GM19328 (cell line): ENCODE results near the gene UBXN10.
"Not testable (repeated sequence)": the region's sequence is repeated elsewhere in the genome, so short reads cannot be mapped to it uniquely, and the experiment has no call there.

Experiments used
- ATAC-seq: cut with Tn5 transposase; IDR thresholded peaks from one replicate; pipeline ENCODE4 v1.9.1; 2021; ENCODE audit warnings: mild to moderate bottlenecking, moderate library complexity; ENCODE audit not compliant: unreplicated experiment

UBXN10 gene

GRCh38 chr1:20199403-20199802, 13.5 kb downstream of the UBXN10 start:
- no peak for ATAC-seq

DNA sequence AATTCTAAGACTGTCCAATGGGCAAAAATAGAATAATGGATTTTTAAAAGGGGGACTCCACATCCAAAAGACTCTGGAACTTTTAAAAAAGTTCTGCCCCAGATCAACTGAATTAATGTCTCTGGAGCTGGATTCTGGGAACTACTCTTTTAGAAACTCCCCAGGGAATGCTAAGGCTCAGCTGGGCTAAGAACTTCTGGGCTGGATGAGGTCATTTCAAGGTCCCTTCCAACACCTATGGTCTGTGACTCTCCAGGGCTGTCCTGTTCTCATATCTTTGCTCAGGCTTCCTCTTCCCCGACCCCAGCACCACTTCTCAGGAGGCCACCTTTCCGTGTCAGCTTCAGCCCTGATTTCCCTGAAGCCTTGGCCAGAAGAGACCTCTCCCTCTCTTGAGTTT, 13.9 kb downstream of the UBXN10 start:
- no peak for ATAC-seq

DNA sequence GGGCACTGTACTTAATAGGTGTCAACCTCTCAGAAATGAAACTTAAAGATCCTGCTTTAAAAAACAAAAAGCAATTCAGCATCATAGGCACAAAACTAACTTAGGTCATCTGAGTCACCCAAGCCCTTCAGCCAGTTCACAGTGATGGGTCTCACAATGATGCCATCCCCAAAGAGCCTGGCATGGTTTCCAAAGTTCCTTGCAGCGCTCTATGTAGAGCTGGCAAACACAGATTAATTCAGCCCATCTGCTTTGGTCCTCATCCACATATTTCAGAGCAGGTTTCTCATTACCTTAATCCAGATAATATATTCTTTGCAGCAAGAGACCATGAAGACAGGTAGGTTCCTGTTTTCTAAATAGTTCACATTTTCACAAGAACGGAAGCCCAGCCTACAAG, 15.1 kb downstream of the UBXN10 start:
- ATAC-seq: no peak

GRCh38 chr1:20202166-20202565, 16.3 kb downstream of the UBXN10 start:
- ATAC-seq: no peak

- ATAC-seq: no peak
Measured at GRCh38 chr1:20207546-20207945, 21.6 kb downstream of the UBXN10 start.

DNA sequence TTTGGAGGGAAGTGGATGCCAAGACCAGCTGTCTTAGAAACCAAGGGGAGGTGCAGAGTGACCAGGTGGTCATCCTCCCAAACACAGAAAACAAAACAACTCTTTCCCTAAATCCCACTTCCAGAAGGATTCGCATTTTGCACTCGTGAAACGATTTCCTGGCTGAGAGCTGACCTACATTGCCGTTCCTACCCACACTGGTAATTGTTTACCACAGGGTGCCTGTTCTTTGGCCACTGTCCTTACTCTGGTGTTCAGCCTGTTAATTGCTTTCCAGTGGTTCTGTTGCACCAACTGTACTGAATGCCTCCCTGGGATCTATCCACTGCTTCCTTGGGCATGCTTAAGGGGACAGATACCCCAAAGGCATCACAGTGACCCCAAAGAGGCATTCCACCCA, 23.6 kb downstream of the UBXN10 start:
- ATAC-seq: no peak

DNA sequence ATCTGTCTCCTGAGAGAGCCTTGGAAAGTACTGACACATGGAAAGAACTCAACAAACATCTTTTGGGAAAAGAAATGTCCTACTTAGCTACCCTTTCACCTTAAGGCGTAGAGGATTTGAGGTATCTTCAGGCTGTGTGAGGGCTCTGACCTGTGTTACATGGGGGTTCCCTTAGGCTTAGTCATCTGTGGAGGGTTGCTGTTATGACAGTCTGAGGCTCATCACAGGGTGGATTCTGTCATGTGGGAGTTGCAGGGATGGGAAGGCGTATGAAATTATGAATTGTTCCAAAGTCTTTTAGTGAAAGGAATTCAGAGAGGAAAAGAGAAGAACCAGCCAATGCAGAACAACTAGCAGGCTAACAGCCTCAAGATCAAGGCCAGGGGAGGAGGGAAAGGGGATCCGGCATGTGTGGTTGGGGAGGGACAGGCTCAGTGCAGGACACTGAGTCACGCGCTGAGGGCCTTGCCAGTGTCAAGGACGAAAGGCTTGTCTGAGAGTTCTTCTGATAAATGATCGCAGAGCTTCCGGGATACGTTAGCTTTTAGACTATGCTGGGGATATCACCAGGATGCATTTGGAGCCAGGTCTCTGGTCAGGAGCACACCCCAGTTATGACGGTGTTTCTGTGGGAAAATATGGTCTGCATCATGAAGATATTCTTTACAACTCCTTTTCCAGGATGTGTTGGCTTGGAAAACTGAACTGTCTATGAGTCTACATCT, 25.0 kb downstream of the UBXN10 start:
- no peak for ATAC-seq

DNA sequence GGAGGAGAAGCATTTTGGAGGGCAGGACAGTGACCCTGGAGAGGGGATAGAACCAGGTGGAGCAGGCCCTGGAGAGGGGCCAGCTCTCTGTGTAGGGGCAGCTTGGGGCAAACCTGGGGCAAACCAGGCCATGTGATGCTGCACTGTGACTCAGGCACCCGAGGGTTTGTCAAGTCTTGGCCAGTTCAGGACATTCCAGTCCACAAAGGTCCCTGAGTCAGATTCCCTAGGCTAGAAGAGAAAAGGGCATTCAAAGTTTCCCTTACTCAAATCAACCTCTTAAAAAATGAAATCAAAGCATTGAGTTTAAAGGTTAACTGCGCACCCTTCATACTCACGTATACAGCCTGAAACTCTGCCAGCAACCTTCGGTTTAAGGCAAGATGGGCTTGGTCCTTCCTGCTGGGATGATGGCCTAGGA, 25.6 kb downstream of the UBXN10 start:
- no peak for ATAC-seq

DNA sequence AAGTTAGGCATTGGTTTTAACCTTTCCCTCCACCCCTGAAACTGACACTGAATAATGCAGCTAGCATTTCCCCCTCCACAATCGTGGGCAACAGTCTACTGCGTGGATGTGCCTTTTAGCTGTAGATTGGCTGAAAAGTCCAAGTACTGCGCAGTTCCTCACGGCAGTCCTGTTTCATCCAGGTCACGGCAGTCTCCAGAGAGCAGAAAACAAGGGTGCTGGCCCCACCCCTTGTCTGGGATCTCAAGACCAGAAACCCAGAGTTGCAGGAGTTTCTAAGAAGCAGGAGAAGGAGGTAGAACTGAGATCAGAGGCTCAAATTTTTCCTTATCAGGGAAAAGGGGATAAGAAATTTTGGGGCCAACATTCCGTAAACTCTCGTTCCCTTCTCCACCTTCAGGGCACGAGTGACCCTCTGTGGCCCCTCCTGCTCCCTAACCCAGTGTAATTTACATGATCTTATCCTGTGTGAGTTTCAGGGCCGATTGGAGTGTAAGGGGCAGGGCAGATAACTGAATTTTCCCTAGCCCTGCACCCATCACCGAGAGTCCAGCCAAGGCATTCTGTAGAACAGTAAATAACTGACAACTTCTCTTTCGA, 26.3 kb downstream of the UBXN10 start:
- no peak for ATAC-seq

DNA sequence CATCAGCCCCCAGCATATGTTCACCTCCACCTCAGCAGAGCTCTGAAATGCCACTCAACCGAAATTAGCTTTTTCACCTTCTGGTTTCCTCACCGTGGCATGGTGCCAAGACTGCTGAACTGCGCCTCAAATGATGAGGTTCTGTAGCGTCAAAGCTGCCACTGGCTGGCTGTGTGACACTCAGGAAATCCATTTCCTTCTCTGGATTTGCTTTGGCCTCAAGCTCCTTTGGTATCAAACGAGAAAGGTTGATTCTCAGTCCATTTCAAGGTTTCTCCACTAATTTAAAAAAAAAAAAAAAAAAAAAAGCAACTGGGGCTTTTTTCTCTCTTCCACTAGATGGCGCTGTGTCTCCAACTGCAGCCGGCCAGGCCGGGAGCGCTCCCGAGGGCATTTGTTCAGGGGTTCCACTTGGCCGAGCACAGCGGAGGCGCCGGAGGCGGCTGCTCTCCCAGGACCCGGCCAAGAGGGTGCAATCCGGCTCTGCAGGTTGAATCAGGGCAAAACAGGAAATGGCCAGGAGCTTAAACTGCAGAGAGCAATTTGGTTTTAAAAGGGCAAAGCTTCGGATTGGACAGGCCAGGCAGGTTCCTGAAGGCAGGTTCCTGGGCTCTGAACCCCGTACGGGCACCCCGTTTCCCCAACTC, 26.9 kb downstream of the UBXN10 start:
- ATAC-seq: no peak

- ATAC-seq: no peak
Measured at GRCh38 chr1:20215716-20216115, 29.8 kb downstream of the UBXN10 start.

GRCh38 chr1:20216574-20216973, 30.7 kb downstream of the UBXN10 start:
- no peak for ATAC-seq

- ATAC-seq: not testable (repeated sequence)
Measured at GRCh38 chr1:20219053-20219452, 33.2 kb downstream of the UBXN10 start.

- ATAC-seq: no peak
Measured at GRCh38 chr1:20220036-20220435, 34.1 kb downstream of the UBXN10 start.

DNA sequence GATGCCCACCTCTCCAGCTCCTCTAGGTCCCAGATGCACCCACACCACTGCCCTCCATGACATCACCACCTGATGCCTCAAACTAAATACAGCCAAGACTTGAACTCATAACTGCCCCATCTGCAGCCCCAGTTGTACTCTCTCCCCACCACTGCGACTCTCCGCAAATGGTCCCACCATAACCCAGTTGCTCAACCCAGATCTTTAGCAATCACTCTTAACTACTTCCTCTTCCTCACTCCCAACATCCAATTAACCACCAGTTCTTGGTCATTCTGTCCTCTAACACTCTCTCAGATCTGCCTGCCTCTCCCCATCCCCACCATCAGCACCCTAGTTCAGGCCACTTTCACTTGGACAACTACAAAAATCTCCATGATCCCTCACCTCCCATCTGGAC, 37.2 kb downstream of the UBXN10 start:
- no peak for ATAC-seq

DNA sequence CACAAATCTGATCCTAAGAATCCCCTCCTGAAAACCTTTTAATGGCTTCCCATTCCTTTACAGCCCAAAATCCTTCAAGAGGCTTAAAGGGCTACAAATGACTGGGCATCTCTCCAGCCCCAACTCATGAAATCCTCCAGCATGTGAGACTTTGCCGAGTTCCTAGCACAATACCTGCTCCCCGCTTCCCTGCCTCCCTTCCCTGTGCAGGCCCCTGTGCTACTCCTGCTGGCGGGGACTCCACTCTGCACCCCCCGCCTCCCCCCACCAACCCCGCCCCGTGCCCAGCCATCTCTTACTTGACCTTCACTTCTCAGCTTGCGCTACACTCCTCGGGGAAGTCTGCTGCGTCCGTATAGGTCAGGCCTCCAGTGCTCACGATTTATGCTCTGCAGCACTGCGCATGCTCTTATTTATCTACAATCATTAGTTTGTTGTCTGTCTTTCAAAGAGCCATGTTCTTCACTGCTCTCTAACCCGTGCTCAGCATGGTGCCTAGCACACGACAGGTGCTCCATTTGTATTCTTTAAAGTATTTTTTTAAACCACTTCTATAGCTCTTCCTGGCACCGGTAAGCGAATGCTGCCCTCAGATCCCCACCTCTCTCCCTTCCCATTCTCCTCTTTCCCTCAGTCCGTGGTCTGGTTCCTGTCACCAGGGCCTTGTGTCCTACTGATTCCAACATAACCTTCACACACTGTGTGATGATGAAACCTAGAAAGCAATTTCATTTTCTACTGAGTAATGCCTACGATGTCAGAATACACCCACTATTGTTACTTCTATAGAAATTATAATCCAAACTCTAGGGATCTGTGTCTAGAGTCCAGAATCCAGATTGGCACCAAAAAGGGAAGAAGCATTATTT, 37.9 kb downstream of the UBXN10 start:
- ATAC-seq: no peak

DNA sequence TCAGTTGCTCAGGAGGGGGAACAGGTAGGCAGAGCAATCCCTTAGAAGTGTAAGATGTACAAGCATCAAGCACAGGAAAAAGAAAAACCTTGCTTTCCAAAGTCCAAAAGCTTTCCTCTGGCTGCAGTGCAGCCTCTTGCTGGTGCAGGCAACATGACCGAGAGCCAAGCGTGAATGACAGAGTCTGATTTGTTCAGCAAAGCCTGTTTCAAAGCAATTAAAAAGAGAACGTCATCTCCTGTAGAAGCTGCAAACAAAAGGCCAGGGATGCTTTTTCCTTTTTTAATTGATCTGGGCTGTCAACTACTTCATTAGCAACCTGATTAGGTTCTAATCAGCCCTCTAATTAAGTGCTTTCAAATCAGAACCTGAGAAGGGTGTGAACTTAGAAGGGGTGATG, 38.6 kb downstream of the UBXN10 start:
- no peak for ATAC-seq

DNA sequence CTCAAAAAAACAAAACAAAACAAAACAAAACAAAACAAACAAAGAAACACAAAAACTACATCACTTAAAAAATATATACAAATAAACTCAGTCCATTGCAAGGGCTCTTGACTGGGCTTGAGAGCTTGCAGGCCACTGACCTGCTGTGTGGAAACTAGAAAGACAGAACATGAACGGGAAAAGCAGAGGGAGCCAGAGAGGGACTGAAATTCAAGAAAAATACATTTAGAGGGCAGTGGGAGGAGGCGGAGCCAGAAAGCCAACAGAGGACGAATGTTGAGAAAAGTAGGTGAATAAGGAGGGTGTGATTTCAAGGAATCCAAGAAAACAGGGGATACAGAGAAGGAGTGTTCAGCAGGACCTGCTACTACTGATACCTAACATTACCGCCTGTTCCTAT, 41.8 kb downstream of the UBXN10 start:
- no peak for ATAC-seq

GRCh38 chr1:20228314-20228825, 42.5 kb downstream of the UBXN10 start:
- ATAC-seq: no peak

GRCh38 chr1:20229171-20229570, 43.3 kb downstream of the UBXN10 start:
- no peak for ATAC-seq

- ATAC-seq: not testable (repeated sequence)
Measured at GRCh38 chr1:20232564-20232963, 46.7 kb downstream of the UBXN10 start.
